ENCODE results near the gene MBL2. TPM values are rescaled to one million over a fixed set of nuclear protein-coding genes. Genes with fewer than 3 reads are reported as not detected.

The MBL2 gene
- polyA plus RNA-seq (2013, experiment 1 of 4) = not detected
- not detected for polyA plus RNA-seq (2013, experiment 2 of 4)
- not detected for polyA plus RNA-seq (2013, experiment 3 of 4)
- polyA plus RNA-seq (2013, experiment 4 of 4) = not detected

DNA sequence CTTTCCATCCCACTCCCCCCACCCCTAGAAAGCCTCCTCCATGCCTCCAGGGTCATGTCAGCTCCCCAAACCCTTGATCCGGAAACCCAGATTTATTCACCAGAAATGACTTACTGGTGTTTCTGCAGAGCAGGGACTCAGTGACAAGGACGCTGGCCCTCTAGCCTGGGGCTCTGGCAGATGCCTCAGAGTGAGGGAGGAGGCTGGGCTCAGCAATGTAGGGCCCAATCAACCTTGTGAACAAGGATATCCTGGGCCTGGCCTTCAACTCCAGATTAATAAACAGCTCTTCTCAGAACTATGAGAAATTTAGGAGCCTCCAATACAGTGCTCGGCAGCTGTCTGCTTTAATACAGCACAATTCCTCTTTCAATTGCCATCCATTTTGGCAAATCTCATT, at the start of gene MBL2:
MBL2 (minus strand) TSS at position 162 of the 400 bp plus-strand sequence. CDS start 1,149 bp downstream, outside the sequence.
- no peaks in the 10 kb centered on the region for H3K4me1 ChIP-seq (ENCODE audit: control insufficient read depth, insufficient read depth, low read length)
- H3K27ac ChIP-seq (ENCODE audit: insufficient read depth, low read depth, low read length, poor library complexity, severe bottlenecking) = no peak within 1 kb of the TSS
- H3K27me3 ChIP-seq (ENCODE audit: control insufficient read depth, insufficient read depth, low read length, poor library complexity, severe bottlenecking) = no peaks in the 10 kb centered on the region
- H3K9me3 ChIP-seq (ENCODE audit: control insufficient read depth, low read length) = no peaks in the 10 kb centered on the region
- WGBS, 2 experiments = 94 to 95% methylated on average over 3 of the region's 3 CpGs
- H3K36me3 ChIP-seq (ENCODE audit: control insufficient read depth, insufficient read depth, low read length) = no peaks in the 10 kb centered on the region
- H3K4me3 ChIP-seq (ENCODE audit: insufficient read depth, low read depth, low read length) = no peak within 1 kb of the TSS

DNA sequence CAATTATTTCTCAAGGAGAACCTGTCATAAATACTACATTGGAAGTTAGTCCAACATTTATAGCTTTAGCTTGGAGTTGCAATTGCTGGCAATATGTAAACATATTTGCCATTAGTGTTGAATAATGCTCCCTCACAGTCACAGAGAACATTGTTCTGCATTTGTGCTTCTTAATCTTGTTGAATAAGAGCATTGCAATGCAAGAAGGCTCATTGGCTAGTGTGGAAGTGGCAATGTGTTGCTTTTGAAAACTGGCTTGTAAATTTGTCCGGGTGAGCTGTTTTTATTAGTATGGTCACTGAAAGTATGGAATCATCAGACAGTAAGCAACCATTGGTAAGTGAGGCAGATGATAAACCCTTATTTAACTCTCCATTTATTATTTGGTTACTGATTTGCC, 47.7 kb upstream of the MBL2 start:
- Histone ChIP-seq H3K27ac (ENCODE audit: insufficient read depth, low read depth, low read length, poor library complexity, severe bottlenecking) (no peak overlapping the region), H3K4me3 (ENCODE audit: insufficient read depth, low read depth, low read length) (no peak overlapping the region), H3K4me1 (ENCODE audit: control insufficient read depth, insufficient read depth, low read length) (no peaks in the 10 kb centered on the region), H3K27me3 (ENCODE audit: control insufficient read depth, insufficient read depth, low read length, poor library complexity, severe bottlenecking) (no peaks in the 10 kb centered on the region), H3K36me3 (ENCODE audit: control insufficient read depth, insufficient read depth, low read length) (no peaks in the 10 kb centered on the region), H3K9me3 (ENCODE audit: control insufficient read depth, low read length) (no peaks in the 10 kb centered on the region)
- 79 to 84% methylated on average over 1 of the region's 1 CpG for WGBS, 2 experiments

DNA sequence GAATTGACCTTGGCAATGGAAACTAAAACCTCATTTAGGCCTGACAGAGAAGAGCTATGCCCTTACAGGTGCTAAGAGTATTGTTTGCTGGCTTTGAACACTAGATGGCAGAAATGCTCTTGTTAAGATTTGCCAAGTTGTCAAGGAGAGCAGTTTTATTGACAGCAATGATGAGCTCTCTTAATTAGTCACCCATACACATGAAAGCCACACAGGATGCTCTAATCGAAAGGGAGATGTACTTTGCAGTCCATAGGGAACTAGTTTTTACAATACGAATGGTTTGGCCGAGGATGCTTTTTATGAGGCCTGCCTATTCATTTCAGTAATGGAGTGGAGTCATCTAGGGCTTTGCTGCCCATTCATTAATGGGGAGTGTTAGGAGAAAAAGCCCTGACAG, 45.4 kb upstream of the MBL2 start:
- Histone ChIP-seq H3K27ac (ENCODE audit: insufficient read depth, low read depth, low read length, poor library complexity, severe bottlenecking) (no peak overlapping the region), H3K4me3 (ENCODE audit: insufficient read depth, low read depth, low read length) (no peak overlapping the region), H3K4me1 (ENCODE audit: control insufficient read depth, insufficient read depth, low read length) (no peaks in the 10 kb centered on the region), H3K36me3 (ENCODE audit: control insufficient read depth, insufficient read depth, low read length) (no peaks in the 10 kb centered on the region), H3K27me3 (ENCODE audit: control insufficient read depth, insufficient read depth, low read length, poor library complexity, severe bottlenecking) (no peaks in the 10 kb centered on the region), H3K9me3 (ENCODE audit: control insufficient read depth, low read length) (no peaks in the 10 kb centered on the region)
- WGBS, 2 experiments = 23 to 27% methylated on average over 3 of the region's 3 CpGs

DNA sequence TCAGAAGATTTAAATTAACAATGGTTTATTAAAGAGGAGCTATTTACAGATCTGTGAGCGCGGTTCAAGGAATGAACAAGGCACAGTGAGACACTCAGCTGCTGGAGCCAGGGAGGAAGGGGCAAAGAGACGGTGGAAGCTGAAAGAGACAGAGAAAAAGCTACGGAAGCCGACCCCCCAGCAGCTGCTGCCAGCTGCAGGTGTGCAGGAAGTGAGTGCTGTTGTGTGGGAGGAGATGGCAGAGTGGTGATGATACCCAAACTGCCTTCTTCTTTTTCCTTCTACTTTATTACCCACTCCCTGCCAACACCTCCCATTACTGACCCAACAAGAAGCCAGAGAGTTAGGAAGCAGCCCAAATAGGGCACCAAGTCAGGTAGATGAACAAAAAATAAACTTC, 41.9 kb upstream of the MBL2 start:
- 90% methylated on average over 5 of the region's 5 CpGs for WGBS, 2 experiments
- Histone ChIP-seq H3K4me1 (ENCODE audit: control insufficient read depth, insufficient read depth, low read length) (no peaks in the 10 kb centered on the region), H3K9me3 (ENCODE audit: control insufficient read depth, low read length) (no peaks in the 10 kb centered on the region), H3K4me3 (ENCODE audit: insufficient read depth, low read depth, low read length) (no peak overlapping the region), H3K27ac (ENCODE audit: insufficient read depth, low read depth, low read length, poor library complexity, severe bottlenecking) (no peak overlapping the region), H3K27me3 (ENCODE audit: control insufficient read depth, insufficient read depth, low read length, poor library complexity, severe bottlenecking) (no peaks in the 10 kb centered on the region), H3K36me3 (ENCODE audit: control insufficient read depth, insufficient read depth, low read length) (no peaks in the 10 kb centered on the region)

DNA sequence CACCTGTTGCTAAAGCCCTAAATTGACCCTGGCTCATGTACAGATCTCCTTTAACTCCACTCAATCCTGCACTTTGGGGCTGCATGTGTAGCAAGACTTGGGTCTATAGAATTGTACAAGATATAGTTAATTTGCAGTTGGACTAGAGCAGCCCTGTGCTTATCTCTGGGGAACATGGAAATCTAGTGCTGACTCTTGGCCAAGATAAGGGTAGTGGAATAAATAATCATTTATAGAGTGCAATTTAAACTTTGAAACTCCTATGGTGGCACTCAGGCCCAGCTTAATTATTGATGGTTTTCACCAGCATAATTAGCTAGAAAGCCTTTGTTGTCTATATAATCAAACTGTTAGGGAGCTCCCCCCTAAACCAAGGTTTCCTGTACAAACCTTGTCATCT, 39.2 kb upstream of the MBL2 start:
- H3K27ac ChIP-seq (ENCODE audit: insufficient read depth, low read depth, low read length, poor library complexity, severe bottlenecking) = no peak overlapping the region

DNA sequence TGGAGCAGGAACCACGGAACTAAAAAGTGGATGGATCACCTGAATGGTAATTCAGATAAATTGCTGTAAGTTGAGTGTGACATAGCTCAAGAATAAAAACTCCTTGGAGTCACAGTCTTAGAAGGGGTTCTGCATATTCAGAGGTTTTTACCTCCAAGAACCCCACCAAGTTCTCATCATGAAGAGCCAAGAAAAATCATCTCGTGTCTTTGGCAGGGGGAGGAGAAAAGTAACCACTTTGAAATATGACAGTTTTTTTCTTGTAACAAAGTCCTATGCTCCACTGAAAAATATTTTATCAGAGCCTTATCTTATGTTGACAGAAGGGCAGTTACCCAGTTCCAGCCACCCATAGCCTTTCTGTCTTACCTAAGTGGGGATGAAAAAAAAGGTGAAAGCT, 38.2 kb upstream of the MBL2 start:
- H3K27ac ChIP-seq (ENCODE audit: insufficient read depth, low read depth, low read length, poor library complexity, severe bottlenecking) = no peak overlapping the region
- no peaks in the 10 kb centered on the region for H3K4me1 ChIP-seq (ENCODE audit: control insufficient read depth, insufficient read depth, low read length)
- 100% methylated on average over 2 of the region's 2 CpGs for WGBS, 2 experiments
- no peak overlapping the region for H3K4me3 ChIP-seq (ENCODE audit: insufficient read depth, low read depth, low read length)
- no peaks in the 10 kb centered on the region for H3K9me3 ChIP-seq (ENCODE audit: control insufficient read depth, low read length)
- no peaks in the 10 kb centered on the region for H3K27me3 ChIP-seq (ENCODE audit: control insufficient read depth, insufficient read depth, low read length, poor library complexity, severe bottlenecking)
- no peaks in the 10 kb centered on the region for H3K36me3 ChIP-seq (ENCODE audit: control insufficient read depth, insufficient read depth, low read length)

More for the DNA sequence above, 39.2 kb upstream of the MBL2 start:
- no peaks in the 10 kb centered on the region for H3K4me1 ChIP-seq (ENCODE audit: control insufficient read depth, insufficient read depth, low read length)
- H3K4me3 ChIP-seq (ENCODE audit: insufficient read depth, low read depth, low read length) = no peak overlapping the region
- no peaks in the 10 kb centered on the region for H3K27me3 ChIP-seq (ENCODE audit: control insufficient read depth, insufficient read depth, low read length, poor library complexity, severe bottlenecking)
- no peaks in the 10 kb centered on the region for H3K36me3 ChIP-seq (ENCODE audit: control insufficient read depth, insufficient read depth, low read length)
- H3K9me3 ChIP-seq (ENCODE audit: control insufficient read depth, low read length) = no peaks in the 10 kb centered on the region

DNA sequence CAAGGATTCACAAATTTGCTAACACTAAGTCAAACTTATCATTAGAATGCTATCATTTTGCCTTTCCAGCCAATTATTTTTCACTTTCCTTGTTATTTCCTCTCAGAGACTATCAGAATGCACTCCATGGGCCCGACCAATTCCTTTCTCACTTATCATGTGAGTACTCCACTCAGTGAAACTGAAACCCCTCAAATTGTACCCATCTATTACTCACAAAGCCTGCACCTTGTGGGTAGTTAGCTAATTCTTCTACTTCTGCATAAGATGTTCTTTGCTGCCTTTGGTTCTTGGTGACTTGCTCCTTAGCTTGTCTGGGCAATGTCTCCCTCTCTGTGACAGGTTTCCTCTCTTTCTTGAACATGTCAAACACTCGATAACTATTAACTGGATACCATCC, 35.2 kb upstream of the MBL2 start:
- no peak overlapping the region for H3K4me3 ChIP-seq (ENCODE audit: insufficient read depth, low read depth, low read length)
- H3K27ac ChIP-seq (ENCODE audit: insufficient read depth, low read depth, low read length, poor library complexity, severe bottlenecking) = no peak overlapping the region
- H3K27me3 ChIP-seq (ENCODE audit: control insufficient read depth, insufficient read depth, low read length, poor library complexity, severe bottlenecking) = no peaks in the 10 kb centered on the region
- no peaks in the 10 kb centered on the region for H3K9me3 ChIP-seq (ENCODE audit: control insufficient read depth, low read length)
- no peaks in the 10 kb centered on the region for H3K36me3 ChIP-seq (ENCODE audit: control insufficient read depth, insufficient read depth, low read length)
- no peaks in the 10 kb centered on the region for H3K4me1 ChIP-seq (ENCODE audit: control insufficient read depth, insufficient read depth, low read length)
- WGBS, 2 experiments = 92 to 98% methylated on average over 2 of the region's 2 CpGs

DNA sequence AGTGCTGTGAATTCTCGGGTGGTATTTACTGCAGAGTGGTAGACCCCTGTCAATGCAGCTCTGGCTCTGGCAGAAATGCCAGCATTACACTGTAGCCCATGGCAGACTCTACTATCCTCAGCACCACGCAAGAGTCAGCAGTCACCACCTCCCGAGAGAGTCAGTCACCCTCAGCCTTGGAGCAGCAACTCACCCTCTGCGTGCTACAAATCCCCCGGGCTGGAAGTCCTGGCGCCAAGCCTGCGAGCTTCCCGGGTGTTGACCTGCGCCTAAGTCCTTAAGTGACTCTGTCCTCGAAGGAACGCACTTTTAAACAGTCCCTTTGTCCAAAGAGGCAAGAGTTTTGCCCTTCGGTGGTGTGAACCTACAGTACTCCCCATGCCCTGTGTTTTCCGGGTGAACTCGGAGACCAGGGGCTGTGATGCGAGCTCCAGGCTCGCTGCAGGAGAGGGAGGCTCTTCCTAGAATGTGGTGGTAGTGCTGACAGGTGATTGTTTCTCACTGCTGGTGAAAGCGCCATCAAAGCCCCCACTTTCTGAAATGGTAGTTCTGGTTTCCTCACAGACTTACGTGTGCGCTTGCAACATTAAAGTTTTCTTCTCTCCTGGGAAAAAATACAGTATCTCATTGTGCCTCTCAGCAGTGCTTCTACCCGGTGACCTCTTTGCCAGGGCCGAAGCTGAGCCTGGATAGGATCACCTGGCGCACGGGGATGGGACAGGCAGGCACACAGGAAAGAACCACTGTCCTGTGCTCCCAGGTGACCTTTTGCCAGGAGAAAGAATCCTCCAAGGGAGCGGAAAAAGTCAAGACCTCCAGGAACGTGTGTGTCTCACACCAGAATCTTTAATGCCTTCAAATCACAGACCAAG, 33.1 kb upstream of the MBL2 start:
- 88 to 90% methylated on average over 25 of the region's 25 CpGs for WGBS, 2 experiments
- Histone ChIP-seq H3K9me3 (ENCODE audit: control insufficient read depth, low read length) (no peaks in the 10 kb centered on the region), H3K27me3 (ENCODE audit: control insufficient read depth, insufficient read depth, low read length, poor library complexity, severe bottlenecking) (no peaks in the 10 kb centered on the region), H3K27ac (ENCODE audit: insufficient read depth, low read depth, low read length, poor library complexity, severe bottlenecking) (no peak overlapping the region), H3K36me3 (ENCODE audit: control insufficient read depth, insufficient read depth, low read length) (no peaks in the 10 kb centered on the region), H3K4me1 (ENCODE audit: control insufficient read depth, insufficient read depth, low read length) (no peaks in the 10 kb centered on the region), H3K4me3 (ENCODE audit: insufficient read depth, low read depth, low read length) (no peak overlapping the region)

DNA sequence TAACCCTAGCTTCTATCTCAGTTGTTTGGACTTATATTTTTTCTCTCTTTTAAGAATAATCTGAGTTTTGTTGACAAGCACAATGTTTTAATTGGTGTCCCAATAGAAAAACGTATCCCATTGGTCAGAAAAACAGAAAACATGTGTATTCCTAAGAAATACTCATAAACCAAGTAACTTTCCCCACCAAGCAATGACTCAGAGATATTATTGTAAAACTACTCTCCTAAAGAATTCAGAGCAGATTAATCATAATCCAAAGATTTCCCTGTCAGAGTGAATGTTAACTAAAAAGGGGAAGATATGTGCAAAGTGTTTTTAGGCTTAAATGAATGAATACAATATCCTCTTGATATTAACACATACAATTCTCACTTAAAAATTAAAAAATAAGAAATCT, 29.4 kb upstream of the MBL2 start:
- H3K36me3 ChIP-seq (ENCODE audit: control insufficient read depth, insufficient read depth, low read length) = no peaks in the 10 kb centered on the region
- no peaks in the 10 kb centered on the region for H3K27me3 ChIP-seq (ENCODE audit: control insufficient read depth, insufficient read depth, low read length, poor library complexity, severe bottlenecking)
- no peaks in the 10 kb centered on the region for H3K9me3 ChIP-seq (ENCODE audit: control insufficient read depth, low read length)
- no peak overlapping the region for H3K4me3 ChIP-seq (ENCODE audit: insufficient read depth, low read depth, low read length)
- H3K4me1 ChIP-seq (ENCODE audit: control insufficient read depth, insufficient read depth, low read length) = no peaks in the 10 kb centered on the region
- no peak overlapping the region for H3K27ac ChIP-seq (ENCODE audit: insufficient read depth, low read depth, low read length, poor library complexity, severe bottlenecking)
- WGBS, 2 experiments = 92 to 95% methylated on average over 1 of the region's 1 CpG

DNA sequence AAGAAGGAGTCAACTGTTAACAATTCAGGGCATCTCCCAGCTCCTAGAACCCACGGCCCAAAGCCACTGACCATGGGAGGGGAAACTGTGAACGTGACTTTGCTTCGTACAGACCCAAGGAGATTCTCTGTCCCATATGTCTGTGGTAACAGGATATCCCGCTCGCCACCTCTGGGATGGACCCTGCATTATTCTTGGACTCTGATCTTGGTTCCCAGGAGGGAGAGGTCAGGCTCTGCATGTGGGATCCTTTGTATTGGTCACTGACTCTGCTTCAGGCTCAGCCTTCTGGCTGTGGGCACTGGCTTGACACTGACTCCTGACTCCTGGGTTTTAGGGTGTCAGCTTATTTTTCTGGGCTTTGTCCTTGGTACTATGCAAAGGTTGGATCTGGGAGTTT, 13.5 kb upstream of the MBL2 start:
- no peak overlapping the region for H3K27ac ChIP-seq (ENCODE audit: insufficient read depth, low read depth, low read length, poor library complexity, severe bottlenecking)
- no peaks in the 10 kb centered on the region for H3K27me3 ChIP-seq (ENCODE audit: control insufficient read depth, insufficient read depth, low read length, poor library complexity, severe bottlenecking)
- 95 to 97% methylated on average over 5 of the region's 5 CpGs for WGBS, 2 experiments
- H3K4me1 ChIP-seq (ENCODE audit: control insufficient read depth, insufficient read depth, low read length) = no peaks in the 10 kb centered on the region
- H3K9me3 ChIP-seq (ENCODE audit: control insufficient read depth, low read length) = no peaks in the 10 kb centered on the region
- no peaks in the 10 kb centered on the region for H3K36me3 ChIP-seq (ENCODE audit: control insufficient read depth, insufficient read depth, low read length)
- H3K4me3 ChIP-seq (ENCODE audit: insufficient read depth, low read depth, low read length) = no peak overlapping the region
